KBM-7 (cell line): Measurements from ENCODE around the gene ZNF506.
"Not testable (repeated sequence)": the region's sequence is repeated elsewhere in the genome, so short reads cannot be mapped to it uniquely, and the experiment has no call there.

ENCODE experiments used
- DNase-seq: peaks from one replicate; pipeline ENCODE4 v3.0.0-alpha.2; 2015
- in situ Hi-C: fragments of 300-500 bp; cut with MboI; formaldehyde crosslinking; loops from 2 replicates; pipeline ENCODE4 v1.14.3; 2020; ENCODE audit warnings: low sequenced_read_pairs, low pct_unique_long_range_greater_than_20kb, mixed read lengths

ZNF506 gene

GRCh38 chr19:19747357-19748220 is 74.0 kb downstream of the ZNF506 start:
- DNase-seq = no peak
- in situ Hi-C loops = no loop called here

DNA sequence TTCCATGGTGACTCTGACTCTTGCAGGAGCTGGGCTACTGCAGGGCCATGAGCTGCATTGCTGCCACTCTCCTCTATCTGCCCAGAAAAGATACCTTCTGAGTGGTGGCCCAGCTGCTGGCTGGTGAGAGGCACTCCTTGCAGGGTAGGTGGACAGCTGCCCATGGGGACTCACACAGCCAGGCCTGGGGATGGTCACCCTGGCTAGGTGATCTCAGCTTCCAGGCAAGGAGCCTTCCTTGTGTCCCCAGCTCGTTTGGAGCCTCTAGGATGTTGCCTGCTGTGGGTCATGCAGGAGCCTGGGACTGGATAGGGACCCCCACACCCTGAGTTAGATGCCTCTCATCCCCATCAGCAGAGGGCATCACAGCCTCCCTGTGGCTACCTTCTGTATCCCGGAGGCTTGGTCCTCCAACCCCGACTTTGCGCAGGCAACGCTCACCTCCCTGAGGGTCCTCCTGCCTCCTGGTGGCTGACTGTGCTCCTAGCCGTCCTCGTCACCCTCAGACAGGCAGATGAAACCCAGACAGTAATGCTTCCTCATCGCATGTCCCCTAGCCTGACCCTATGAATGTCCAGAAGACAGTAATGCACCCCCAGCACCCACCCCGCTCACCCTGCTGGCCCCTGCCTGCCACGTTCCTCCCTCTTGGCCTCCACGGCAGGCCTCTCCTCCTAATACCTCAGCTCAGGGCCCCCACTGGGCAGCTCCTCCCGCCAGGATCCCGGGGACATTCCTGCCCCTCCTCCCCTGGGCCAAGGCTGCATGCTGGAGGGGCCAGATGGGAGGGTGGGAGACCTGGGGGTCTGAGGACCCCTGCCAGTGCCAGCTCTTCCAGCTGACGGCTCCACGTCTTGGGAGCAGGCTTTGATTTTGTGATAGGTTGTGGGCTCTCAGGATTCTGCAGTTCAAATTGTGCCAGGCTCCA is 75.0 kb downstream of the ZNF506 start:
- no peak for DNase-seq
- in situ Hi-C loops = no loop called here

DNA sequence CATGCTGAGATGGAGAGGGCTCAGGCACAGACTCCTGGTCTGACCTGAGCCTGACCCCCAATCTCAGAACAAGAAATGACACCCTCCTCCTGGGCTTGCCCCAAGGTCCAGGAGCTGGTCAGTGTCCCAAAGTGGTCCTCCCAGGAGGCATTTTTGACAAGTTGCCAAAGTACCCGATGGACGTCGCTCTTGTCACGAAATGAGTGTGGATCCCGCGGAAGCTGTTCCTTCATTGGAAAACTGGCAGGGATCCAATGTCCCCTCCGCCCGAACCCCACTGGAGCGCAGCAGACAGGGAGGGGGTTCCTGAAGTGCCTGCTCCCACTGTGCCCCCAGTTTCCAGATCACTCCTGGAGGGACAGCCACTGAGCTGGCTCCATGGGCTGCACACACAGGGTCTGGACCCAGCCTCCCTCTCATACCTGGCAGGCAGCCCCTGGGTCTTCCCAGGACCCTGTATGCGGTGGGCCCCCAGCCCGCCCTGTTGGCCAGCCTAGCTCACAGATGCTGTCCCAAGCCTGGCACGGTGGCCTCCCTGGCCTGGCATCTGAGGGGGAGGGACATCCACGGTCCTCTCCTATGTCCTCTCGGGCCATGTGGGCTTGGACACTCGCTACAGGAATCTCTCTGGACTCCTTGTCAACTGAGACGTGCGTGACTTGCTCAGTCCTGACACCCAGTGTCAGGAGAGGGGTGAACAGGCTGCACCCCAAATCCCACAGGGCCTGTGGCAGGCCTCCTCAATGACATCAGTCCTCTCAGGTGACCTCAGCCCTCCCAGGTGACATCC is 75.9 kb downstream of the ZNF506 start:
- DNase-seq = no peak
- in situ Hi-C loops = no loop called here

DNA sequence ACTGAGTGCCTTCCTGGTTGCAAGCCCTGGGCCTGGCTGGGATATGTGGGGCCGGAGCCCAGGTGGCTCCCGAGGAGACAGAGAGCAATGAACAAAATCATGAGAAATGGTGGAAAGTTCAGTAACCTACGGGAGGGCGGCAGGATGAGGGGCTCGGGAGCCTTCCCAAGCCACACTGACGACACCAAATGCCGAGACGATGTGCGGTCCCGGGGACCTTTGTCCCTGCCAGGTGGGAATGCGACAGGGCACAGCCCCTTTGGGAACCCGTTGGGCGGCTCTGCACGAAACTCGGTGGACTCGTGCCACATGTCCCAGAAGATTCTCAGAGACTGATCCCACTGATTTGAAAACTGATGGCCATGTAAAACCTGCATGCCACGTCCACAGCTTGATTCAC is 76.9 kb downstream of the ZNF506 start:
- in situ Hi-C loops = no loop called here
- no peak for DNase-seq

- DNase-seq, in situ Hi-C loops: not testable (repeated sequence)
These were observed 77.6 kb downstream of the ZNF506 start for GRCh38 chr19:19743921-19744320.

DNA sequence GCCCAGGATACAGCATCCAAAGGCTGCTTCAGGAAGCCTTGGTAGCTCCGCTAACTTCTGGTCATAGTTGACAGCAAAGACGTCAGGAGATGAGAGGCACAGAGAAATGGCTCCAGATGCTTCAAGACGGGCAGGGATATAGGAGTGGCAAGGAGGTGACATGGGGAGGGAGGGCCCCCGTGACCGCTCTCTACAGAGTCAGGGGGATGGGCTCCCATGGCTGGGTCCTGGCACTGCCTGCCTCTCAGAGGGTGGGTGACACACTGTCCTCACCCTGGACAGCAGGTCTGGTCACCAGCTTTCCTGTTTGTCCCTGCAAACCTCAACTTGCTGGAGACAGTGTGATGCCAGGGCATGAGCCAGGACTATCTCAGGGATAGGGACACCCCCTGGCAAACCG is 78.4 kb downstream of the ZNF506 start:
- in situ Hi-C loops = no loop called here
- no peak for DNase-seq

GRCh38 chr19:19742773-19743172 is 78.8 kb downstream of the ZNF506 start:
- in situ Hi-C loops = no loop called here
- no peak for DNase-seq
